Parathyroid adenoma (tissue), 2 donors: ENCODE results near the gene SIRT6.

ENCODE experiments used
- H2AFZ ChIP-seq: fragments of 300-600 bp; sonication (generic); one replicate; pipeline ENCODE4 v1.7.0; 2017; ENCODE audit warnings: antibody characterized with exemption, mild to moderate bottlenecking
- H3K27ac ChIP-seq: fragments of 300-600 bp; sonication (generic); one replicate; pipeline ENCODE4 v1.7.0; 2017
- H3K27me3 ChIP-seq: fragments of 300-600 bp; sonication (generic); one replicate; pipeline ENCODE4 v1.7.0; 2017; ENCODE audit warnings: low read length; ENCODE audit not compliant: control insufficient read depth, insufficient read depth
- H3K36me3 ChIP-seq: fragments of 300-600 bp; sonication (generic); one replicate; pipeline ENCODE4 v1.7.0; 2017; ENCODE audit warnings: low read length; ENCODE audit not compliant: control insufficient read depth, insufficient read depth
- H3K4me1 ChIP-seq: fragments of 300-600 bp; sonication (generic); one replicate; pipeline ENCODE4 v1.7.0; 2017; ENCODE audit warnings: control low read depth
- H3K4me2 ChIP-seq: fragments of 300-600 bp; sonication (generic); one replicate; pipeline ENCODE4 v1.7.0; 2017; ENCODE audit warnings: low read length
- H3K4me3 ChIP-seq: fragments of 300-600 bp; sonication (generic); one replicate; pipeline ENCODE4 v1.7.0; 2017; ENCODE audit warnings: low read depth, low read length
- H3K79me2 ChIP-seq: fragments of 300-600 bp; sonication (generic); one replicate; pipeline ENCODE4 v1.7.0; 2017; ENCODE audit warnings: control low read depth
- H3K9ac ChIP-seq: fragments of 300-600 bp; sonication (generic); one replicate; pipeline ENCODE4 v1.7.0; 2017; ENCODE audit warnings: mild to moderate bottlenecking
- H3K9me3 ChIP-seq: fragments of 300-600 bp; sonication (generic); one replicate; pipeline ENCODE4 v1.7.0; 2017; ENCODE audit warnings: low read length; ENCODE audit not compliant: control insufficient read depth
- CTCF ChIP-seq: fragments of 300-600 bp; sonication (generic); IDR thresholded peaks from one replicate; pipeline ENCODE4 v1.7.0; 2017; ENCODE audit warnings: antibody characterized with exemption, mild to moderate bottlenecking
- donor health status: primary hyperparathyroidism.

The SIRT6 gene

GRCh38 chr19:4217429-4218264, 35.3 kb upstream of the SIRT6 start:
- Histone ChIP-seq H3K4me1 (no peaks in the 10 kb centered on the region), H3K4me3 (no peak overlapping the region), H3K36me3 (no peaks in the 10 kb centered on the region), H3K27me3 (no peaks in the 10 kb centered on the region), H2AFZ (no peak overlapping the region), H3K4me2 (no peak overlapping the region), H3K9ac (no peak overlapping the region), H3K9me3 (no peaks in the 10 kb centered on the region), H3K79me2 (no peaks in the 10 kb centered on the region), H3K27ac (no peak overlapping the region)
- no peak for TF ChIP-seq CTCF

DNA sequence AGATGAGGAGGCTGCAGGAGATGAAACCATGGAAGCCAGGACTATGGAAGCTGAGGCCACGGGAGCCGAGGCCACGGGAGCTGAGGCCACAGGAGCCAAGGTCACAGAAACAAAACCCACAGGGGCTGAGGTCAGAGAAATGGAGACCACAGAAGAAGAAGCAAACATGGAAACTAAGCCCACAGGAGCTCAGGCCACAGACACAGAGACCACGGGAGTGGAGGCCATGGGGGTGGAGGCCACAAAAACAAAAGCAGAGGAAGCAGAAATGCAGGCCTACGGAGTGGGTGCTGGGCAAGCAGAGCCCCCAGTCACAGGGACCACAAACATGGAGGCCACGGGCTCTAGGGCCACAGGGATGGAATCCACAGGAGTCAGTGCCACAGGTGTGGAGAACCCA, 34.5 kb upstream of the SIRT6 start:
- TF ChIP-seq CTCF, result no peak
- no peaks in the 10 kb centered on the region for H3K27me3 ChIP-seq
- H3K9ac ChIP-seq, result no peak overlapping the region
- no peaks in the 10 kb centered on the region for H3K79me2 ChIP-seq
- no peak overlapping the region for H2AFZ ChIP-seq
- H3K4me1 ChIP-seq, result no peaks in the 10 kb centered on the region
- H3K36me3 ChIP-seq, result no peaks in the 10 kb centered on the region
- no peak overlapping the region for H3K4me2 ChIP-seq
- no peaks in the 10 kb centered on the region for H3K9me3 ChIP-seq
- H3K4me3 ChIP-seq, result no peak overlapping the region
- no peak overlapping the region for H3K27ac ChIP-seq

- H3K27ac ChIP-seq, result no peak overlapping the region
- H3K4me1 ChIP-seq, result no peaks in the 10 kb centered on the region
- TF ChIP-seq CTCF, result no peak
- H3K27me3 ChIP-seq, result no peaks in the 10 kb centered on the region
- no peaks in the 10 kb centered on the region for H3K36me3 ChIP-seq
- no peak overlapping the region for H3K4me3 ChIP-seq
- no peak overlapping the region for H3K4me2 ChIP-seq
- H3K9me3 ChIP-seq, result no peaks in the 10 kb centered on the region
- H3K79me2 ChIP-seq, result no peaks in the 10 kb centered on the region
- H2AFZ ChIP-seq, result no peak overlapping the region
- H3K9ac ChIP-seq, result no peak overlapping the region
Observed at GRCh38 chr19:4215807-4216206, 33.4 kb upstream of the SIRT6 start.

- no peak for TF ChIP-seq CTCF
- no peak overlapping the region for H3K9ac ChIP-seq
- no peaks in the 10 kb centered on the region for H3K9me3 ChIP-seq
Observed at GRCh38 chr19:4213116-4213515, 30.8 kb upstream of the SIRT6 start.

More at GRCh38 chr19:4213116-4213515, 30.8 kb upstream of the SIRT6 start:
- H3K4me3 ChIP-seq, result no peak overlapping the region
- H3K4me2 ChIP-seq, result no peak overlapping the region
- no peak overlapping the region for H2AFZ ChIP-seq
- H3K27me3 ChIP-seq, result no peaks in the 10 kb centered on the region
- H3K36me3 ChIP-seq, result no peaks in the 10 kb centered on the region
- H3K79me2 ChIP-seq, result no peaks in the 10 kb centered on the region
- no peak overlapping the region for H3K27ac ChIP-seq
- H3K4me1 ChIP-seq, result no peaks in the 10 kb centered on the region
